HL-60/S4 treated with retinoic acid at 250 ng/mL for 4 days and 3 days (cell line): ENCODE data around the gene PCED1A.

ENCODE experiments used
- in situ Hi-C: fragments of 300-500 bp; cut with MboI; formaldehyde crosslinking; loops from 2 replicates; pipeline ENCODE4 v1.7.0; 2022; ENCODE audit warnings: low sequenced_read_pairs

The PCED1A gene

GRCh38 chr20:2805689-2806350, 34.6 kb downstream of the PCED1A start:
- in situ Hi-C loops = no loop called here

GRCh38 chr20:2804852-2805688, 35.4 kb downstream of the PCED1A start:
- in situ Hi-C loops = no loop called here

GRCh38 chr20:2804041-2804828, 36.2 kb downstream of the PCED1A start:
- in situ Hi-C loops = no loop called here

GRCh38 chr20:2801286-2801728, 39.1 kb downstream of the PCED1A start:
- in situ Hi-C loops = no loop called here

- in situ Hi-C loops = no loop called here
Observed at GRCh38 chr20:2800521-2801285, 39.8 kb downstream of the PCED1A start, which contains the start of gene CPXM1. Gene CPXM1, minus strand, starts transcription at chr20:2800627. Its CDS starts 55 bp downstream, at chr20:2800572.

GRCh38 chr20:2799688-2800520, 40.6 kb downstream of the PCED1A start:
- in situ Hi-C loops = no loop called here

GRCh38 chr20:2799271-2799670, 41.2 kb downstream of the PCED1A start:
- in situ Hi-C loops = no loop called here

GRCh38 chr20:2798814-2799213, 41.6 kb downstream of the PCED1A start:
- in situ Hi-C loops = no loop called here

- in situ Hi-C loops = no loop called here
Observed at GRCh38 chr20:2798095-2798805, 42.2 kb downstream of the PCED1A start.

GRCh38 chr20:2797136-2797983, 43.1 kb downstream of the PCED1A start:
- in situ Hi-C loops = no loop called here

GRCh38 chr20:2796011-2796660, 44.3 kb downstream of the PCED1A start:
- in situ Hi-C loops = no loop called here

GRCh38 chr20:2795451-2795850, 45.0 kb downstream of the PCED1A start:
- in situ Hi-C loops = no loop called here

- in situ Hi-C loops = no loop called here
Observed at GRCh38 chr20:2794866-2795447, 45.5 kb downstream of the PCED1A start.

GRCh38 chr20:2794202-2794748, 46.2 kb downstream of the PCED1A start:
- in situ Hi-C loops = no loop called here

GRCh38 chr20:2793471-2793870, 47.0 kb downstream of the PCED1A start:
- in situ Hi-C loops = no loop called here
